ENCODE results near the gene TEX35. TPM values are rescaled to one million over a fixed set of nuclear protein-coding genes. Genes with fewer than 3 reads are reported as not detected.

TEX35 gene
- total RNA-seq, 4 donors from 2014 or later, result 1.4 TPM; not detected in 3

GRCh38 chr1:178534137-178534868, 21.4 kb downstream of the TEX35 start:
- 92 to 95% methylated on average over 9 of the region's 9 CpGs for WGBS, 2 donors
- no peak overlapping the region for H3K4me3 ChIP-seq (ENCODE audit: low read depth, poor library complexity, severe bottlenecking)
- TF ChIP-seq POLR2A (IDR thresholded peaks at IDR 0.05) (no peak), CTCF (IDR thresholded peaks at IDR 0.05) (no peak)
- intact Hi-C loops (cut with DNase I; ENCODE audit: low total_unique reads), result loop anchor here (10.0 kb wide), 1 partner anchor 830 kb away; the partner anchor contains the start of gene AXDND1
- no peak for DNase-seq (ENCODE audit: low spot score in 2 of 2)

GRCh38 chr1:178536329-178536728, 23.4 kb downstream of the TEX35 start:
- intact Hi-C loops (cut with DNase I; ENCODE audit: low total_unique reads), result loop anchor here (10.0 kb wide), 1 partner anchor 828 kb away; the partner anchor contains the start of gene AXDND1
- DNase-seq (ENCODE audit: low spot score in 2 of 2), result no peak
- H3K4me3 ChIP-seq (ENCODE audit: low read depth, poor library complexity, severe bottlenecking), result no peak overlapping the region
- 89 to 94% methylated on average over 5 of the region's 5 CpGs for WGBS, 2 donors
- TF ChIP-seq CTCF (IDR thresholded peaks at IDR 0.05) (no peak), POLR2A (IDR thresholded peaks at IDR 0.05) (no peak)

- no peak for DNase-seq (ENCODE audit: low spot score in 2 of 2)
- H3K4me3 ChIP-seq (ENCODE audit: low read depth, poor library complexity, severe bottlenecking), result no peak overlapping the region
- WGBS, 2 donors, result 33 to 41% methylated on average over 7 of the region's 7 CpGs
- TF ChIP-seq POLR2A (IDR thresholded peaks at IDR 0.05), result no peak
- no peak for TF ChIP-seq CTCF (IDR thresholded peaks at IDR 0.05)
- intact Hi-C loops (cut with DNase I; ENCODE audit: low total_unique reads), result loop anchor here (10.0 kb wide), 1 partner anchor 828 kb away; the partner anchor contains the start of gene AXDND1
Observed at GRCh38 chr1:178536844-178537371, 24.0 kb downstream of the TEX35 start.

GRCh38 chr1:178537382-178538090, 24.6 kb downstream of the TEX35 start:
- no peak overlapping the region for H3K4me3 ChIP-seq (ENCODE audit: low read depth, poor library complexity, severe bottlenecking)
- DNase-seq (ENCODE audit: low spot score in 2 of 2), result no peak
- intact Hi-C loops (cut with DNase I; ENCODE audit: low total_unique reads), result loop anchor here (10.0 kb wide), 1 partner anchor 827 kb away; the partner anchor contains the start of gene AXDND1
- WGBS, 2 donors, result 68 to 78% methylated on average over 20 of the region's 20 CpGs
- TF ChIP-seq POLR2A (IDR thresholded peaks at IDR 0.05), result no peak
- no peak for TF ChIP-seq CTCF (IDR thresholded peaks at IDR 0.05)

- H3K4me3 ChIP-seq (ENCODE audit: low read depth, poor library complexity, severe bottlenecking), result no peak overlapping the region
- TF ChIP-seq CTCF (IDR thresholded peaks at IDR 0.05), result no peak
- no peak for TF ChIP-seq POLR2A (IDR thresholded peaks at IDR 0.05)
- intact Hi-C loops (cut with DNase I; ENCODE audit: low total_unique reads), result loop anchor here (10.0 kb wide), 1 partner anchor 826 kb away; the partner anchor contains the start of gene AXDND1
- WGBS, 2 donors, result 64 to 70% methylated on average over 9 of the region's 9 CpGs
- no peak for DNase-seq (ENCODE audit: low spot score in 2 of 2)
Observed at GRCh38 chr1:178538192-178538916, 25.4 kb downstream of the TEX35 start.
